ENCODE measurements around the gene NACAD.

- TF ChIP-seq EZH2phosphoT487 (IDR thresholded peaks at IDR 0.05; ENCODE audit: insufficient read depth, low read depth): no peak
- TF ChIP-seq EZH2 (IDR thresholded peaks at IDR 0.05; ENCODE audit: insufficient read depth, poor library complexity, severe bottlenecking): no peak
These were observed 38.6 kb downstream of the NACAD start for GRCh38 chr7:45050198-45050597.

All from GM23248 (cell line).